Activated T-cell treated with anti-CD3 and anti-CD28 coated beads, Interleukin-2, amount 50 U/mL, for 72 hours (primary cell): ENCODE data around the gene MACO1. TPM values are rescaled to one million over a fixed set of nuclear protein-coding genes. Genes with fewer than 3 reads are reported as not detected.

Source experiments
- ATAC-seq, 2 donors: fragments of 150-1000 bp; cut with Tn5 transposase; replicated peaks in 1 of 2; 2 replicates each; pipeline ENCODE4 v1.10.0; 2021; ENCODE audit warnings: moderate library complexity in 2 of 2, mild to moderate bottlenecking in 1 of 2
- DNase-seq, 2 donors: peaks; one replicate each; pipeline ENCODE4 v3.0.0; 2021 to 2022; ENCODE audit warnings: mixed read lengths in 1 of 2
- H3K27ac Mint-ChIP-seq: one replicate; pipeline ENCODE4 v1.8.0; 2022; ENCODE audit warnings: mild to moderate bottlenecking, moderate library complexity, mixed read lengths
- H3K27me3 Mint-ChIP-seq: one replicate; pipeline ENCODE4 v1.8.0; 2022; ENCODE audit warnings: low read depth, mixed read lengths
- H3K36me3 Mint-ChIP-seq, 2 donors: one replicate each; pipeline ENCODE4 v1.8.0; 2022; ENCODE audit warnings: mixed read lengths in 2 of 2, mild to moderate bottlenecking in 1 of 2; ENCODE audit not compliant: insufficient read depth in 2 of 2
- H3K4me1 Mint-ChIP-seq: one replicate; pipeline ENCODE4 v1.8.0; 2022; ENCODE audit warnings: low read depth, mixed read lengths
- H3K4me3 Mint-ChIP-seq, 2 donors: one replicate each; pipeline ENCODE4 v1.8.0; 2022; ENCODE audit warnings: mild to moderate bottlenecking in 2 of 2, mixed read lengths in 2 of 2, moderate library complexity in 2 of 2
- H3K9me3 Mint-ChIP-seq, 2 donors: one replicate each; pipeline ENCODE4 v1.8.0; 2022; ENCODE audit warnings: mixed read lengths in 2 of 2
- total RNA-seq, 2 donors: library from RNA; stranded (reverse); gene quantifications; one replicate each; pipeline ENCODE4 v1.2.3, GENCODE V29; 2022

MACO1 gene
- total RNA-seq, 2 donors from 2014 or later, result 22.6 to 26.3 TPM

GRCh38 chr1:25541889-25542658 lies 111.4 kb downstream of the MACO1 start:
- no peak overlapping the region for H3K27ac Mint-ChIP-seq
- H3K27me3 Mint-ChIP-seq, result no peaks in the 10 kb centered on the region
- ATAC-seq (no peak), DNase-seq (no peak)
- no peaks in the 10 kb centered on the region for H3K36me3 Mint-ChIP-seq
- no peaks in the 10 kb centered on the region for H3K9me3 Mint-ChIP-seq
- peaks cover 28% of the 10 kb centered on the region for H3K4me1 Mint-ChIP-seq
- H3K4me3 Mint-ChIP-seq, result peak overlapping the region in 1 of 2 donors; percentile 90

GRCh38 chr1:25543005-25543424 lies 112.3 kb downstream of the MACO1 start:
- Mint-ChIP-seq H3K27ac (no peak overlapping the region), H3K4me1 (peaks cover 28% of the 10 kb centered on the region), H3K36me3 (no peaks in the 10 kb centered on the region), H3K4me3 (peak overlapping the region; percentile 56 to 90), H3K27me3 (no peaks in the 10 kb centered on the region), H3K9me3 (no peaks in the 10 kb centered on the region)
- DNase-seq, result no peak
- ATAC-seq, result no peak

DNA sequence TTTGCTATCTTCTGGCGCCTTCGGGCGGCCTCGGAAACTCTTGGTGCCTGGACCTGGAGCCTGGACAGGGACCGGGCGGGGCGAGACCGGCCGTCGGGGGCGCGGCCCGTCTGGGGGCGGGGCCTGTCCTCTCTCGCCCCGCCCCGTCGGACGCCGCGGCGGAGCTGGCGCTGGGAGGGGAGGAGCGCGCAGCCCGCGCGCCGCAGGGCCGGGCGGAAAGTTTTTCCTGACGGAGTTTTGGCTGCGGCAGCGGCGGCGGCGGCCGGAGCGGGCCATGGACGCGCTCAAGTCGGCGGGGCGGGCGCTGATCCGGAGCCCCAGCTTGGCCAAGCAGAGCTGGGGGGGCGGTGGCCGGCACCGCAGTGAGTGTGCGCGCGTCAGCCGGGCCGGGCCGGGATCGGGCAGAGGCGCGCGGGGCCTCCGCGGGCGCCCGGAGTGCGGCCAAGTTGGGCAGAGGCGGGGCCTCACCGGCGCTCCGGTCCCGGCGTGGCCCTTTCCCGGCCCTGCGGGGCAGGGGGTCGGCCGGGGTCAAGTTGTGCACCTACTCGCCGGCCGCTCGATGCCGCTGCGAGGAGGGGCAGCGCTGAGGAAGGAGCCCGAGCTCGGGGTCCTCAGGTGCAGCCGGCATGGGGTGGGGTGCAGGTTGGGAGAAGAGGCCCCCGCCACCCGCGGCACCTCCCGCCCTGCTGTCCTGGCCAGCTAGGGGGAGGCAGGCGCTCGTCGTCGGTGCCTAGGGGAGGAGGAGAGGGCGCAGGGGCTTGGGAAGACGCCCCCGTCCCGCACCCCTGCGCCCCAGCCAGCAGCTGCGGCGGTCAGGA lies 112.9 kb downstream of the MACO1 start, which contains the start of gene LDLRAP1:
Gene LDLRAP1, plus strand, starts transcription at position 182 of the 818 bp plus-strand sequence. Its CDS starts 93 bp downstream, at position 275.
- ATAC-seq, result peak; percentile 91 to 92
- no peaks in the 10 kb centered on the region for H3K36me3 Mint-ChIP-seq
- peaks cover 32% of the 10 kb centered on the region for H3K4me1 Mint-ChIP-seq
- no peaks in the 10 kb centered on the region for H3K27me3 Mint-ChIP-seq
- H3K9me3 Mint-ChIP-seq, result no peaks in the 10 kb centered on the region
- peak within 1 kb of the TSS; percentile 90 to 92 for H3K4me3 Mint-ChIP-seq
- H3K27ac Mint-ChIP-seq, result no peak within 1 kb of the TSS
- DNase-seq, result peak; percentile 64 to 83

GRCh38 chr1:25544243-25544764 lies 113.6 kb downstream of the MACO1 start:
- no peak overlapping the region for H3K27ac Mint-ChIP-seq
- no peaks in the 10 kb centered on the region for H3K36me3 Mint-ChIP-seq
- ATAC-seq, result no peak

DNA sequence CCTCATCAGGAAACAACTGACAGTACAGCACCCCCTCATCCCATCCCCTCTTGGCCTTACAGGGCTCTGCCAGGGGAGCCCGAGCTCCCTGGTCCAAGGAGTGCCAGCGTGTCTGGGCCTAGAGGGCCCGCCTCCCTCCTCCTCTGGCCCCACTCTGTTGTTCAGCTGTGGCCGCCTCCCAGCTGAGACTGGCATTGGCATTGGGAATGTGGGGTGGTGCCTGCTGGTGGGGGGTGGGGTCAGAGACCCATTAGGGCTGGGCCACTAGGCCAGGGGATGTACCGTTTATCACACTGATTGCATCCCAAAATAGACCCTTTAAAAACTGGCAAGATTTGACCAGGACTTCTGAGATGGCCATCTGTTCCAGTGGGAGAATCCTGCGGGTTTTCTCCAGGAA lies 114.1 kb downstream of the MACO1 start:
- no peaks in the 10 kb centered on the region for H3K36me3 Mint-ChIP-seq
- H3K4me3 Mint-ChIP-seq, result peak overlapping the region; percentile 90 to 92
- DNase-seq (no peak), ATAC-seq (no peak)
- no peaks in the 10 kb centered on the region for H3K9me3 Mint-ChIP-seq
- no peak overlapping the region for H3K27ac Mint-ChIP-seq
- peaks cover 44% of the 10 kb centered on the region for H3K4me1 Mint-ChIP-seq
- no peaks in the 10 kb centered on the region for H3K27me3 Mint-ChIP-seq

More at GRCh38 chr1:25544243-25544764, 113.6 kb downstream of the MACO1 start:
- Mint-ChIP-seq H3K4me3 (peak overlapping the region; percentile 90 to 92), H3K4me1 (peaks cover 39% of the 10 kb centered on the region), H3K9me3 (no peaks in the 10 kb centered on the region), H3K27me3 (no peaks in the 10 kb centered on the region)
- DNase-seq, result no peak

GRCh38 chr1:25545767-25546166 lies 115.1 kb downstream of the MACO1 start:
- no peak for DNase-seq
- H3K4me3 Mint-ChIP-seq, result peak overlapping the region; percentile 90 to 92
- H3K36me3 Mint-ChIP-seq, result peaks cover 0 to 2% of the 10 kb centered on the region in 2 donors
- H3K4me1 Mint-ChIP-seq, result peaks cover 54% of the 10 kb centered on the region
- no peak for ATAC-seq
- H3K9me3 Mint-ChIP-seq, result peaks cover under 1 to 2% of the 10 kb centered on the region in 2 donors
- H3K27ac Mint-ChIP-seq, result no peak overlapping the region
- H3K27me3 Mint-ChIP-seq, result no peaks in the 10 kb centered on the region

- Mint-ChIP-seq H3K36me3 (peaks cover 0 to 2% of the 10 kb centered on the region in 2 donors), H3K4me1 (peaks cover 58% of the 10 kb centered on the region), H3K4me3 (no peak overlapping the region), H3K27me3 (no peaks in the 10 kb centered on the region), H3K9me3 (peaks cover 3 to 4% of the 10 kb centered on the region in 2 donors), H3K27ac (no peak overlapping the region)
- ATAC-seq, result no peak
- no peak for DNase-seq
Measured at GRCh38 chr1:25546193-25546592, 115.5 kb downstream of the MACO1 start.

GRCh38 chr1:25548601-25549000 lies 117.9 kb downstream of the MACO1 start:
- Mint-ChIP-seq H3K36me3 (peaks cover 0 to 2% of the 10 kb centered on the region in 2 donors), H3K9me3 (peaks cover 3 to 4% of the 10 kb centered on the region in 2 donors), H3K4me3 (peak overlapping the region in 1 of 2 donors; percentile 75), H3K27ac (no peak overlapping the region), H3K4me1 (peaks cover 80% of the 10 kb centered on the region), H3K27me3 (no peaks in the 10 kb centered on the region)
- DNase-seq (no peak), ATAC-seq (no peak)

GRCh38 chr1:25549273-25550154 lies 118.8 kb downstream of the MACO1 start:
- DNase-seq, result peak; percentile 81 to 93
- Mint-ChIP-seq H3K4me3 (peak overlapping the region; percentile 75 to 78), H3K9me3 (peaks cover 3 to 4% of the 10 kb centered on the region in 2 donors), H3K4me1 (peaks cover 83% of the 10 kb centered on the region), H3K27me3 (no peaks in the 10 kb centered on the region), H3K27ac (peak overlapping the region; percentile 27), H3K36me3 (peaks cover 0 to 2% of the 10 kb centered on the region in 2 donors)
- ATAC-seq, result peak; percentile 95 to 98

Other genes starting within 250 kb of the MACO1 start
- gene SYF2, start 198.4 kb upstream of the MACO1 start, total RNA-seq, result 10 to 100 TPM; 64.8 to 78.0 TPM
- 100 to 1,000 TPM; 181 to 271 TPM for gene RSRP1, start 183.4 kb upstream of the MACO1 start, total RNA-seq
- gene RHD, start 158.4 kb upstream of the MACO1 start, total RNA-seq, result under 1 TPM in 1 of 2 donors, not detected in 1; 0.12 TPM
- gene TMEM50A, start 92.6 kb upstream of the MACO1 start, total RNA-seq, result 100 to 1,000 TPM; 131 to 136 TPM
- gene RHCE, start 10.1 kb upstream of the MACO1 start, total RNA-seq, result under 1 TPM in 1 of 2 donors, not detected in 1; 0.72 TPM
- 10 to 100 TPM; 13.5 to 14.7 TPM for gene LDLRAP1, start 112.7 kb downstream of the MACO1 start, total RNA-seq
- 10 to 100 TPM in 1 of 2 donors, 1 to 10 TPM in 1; 9.4 to 13.3 TPM for gene MAN1C1, start 185.9 kb downstream of the MACO1 start, total RNA-seq